HUES6 (cell line): ENCODE results near the gene TRIM10.

Experiments
- H3K27ac ChIP-seq: 2 replicates; pipeline ENCODE4 v1.7.0; 2013; ENCODE audit warnings: low read depth, mild to moderate bottlenecking, low read length, inconsistent platforms
- H3K27me3 ChIP-seq: 2 replicates; pipeline ENCODE4 v1.6.1; 2013; ENCODE audit warnings: low read length; ENCODE audit not compliant: control insufficient read depth, insufficient read depth
- H3K36me3 ChIP-seq: 2 replicates; pipeline ENCODE4 v1.6.1; 2013; ENCODE audit warnings: low read length; ENCODE audit not compliant: control insufficient read depth, insufficient read depth
- H3K4me1 ChIP-seq: 2 replicates; pipeline ENCODE4 v1.6.1; 2013; ENCODE audit warnings: low read length; ENCODE audit not compliant: control insufficient read depth, insufficient read depth
- H3K4me3 ChIP-seq: 2 replicates; pipeline ENCODE4 v1.5.1; 2013; ENCODE audit warnings: low read depth, low read length
- H3K9ac ChIP-seq: one replicate; pipeline ENCODE4 v1.6.1; 2013; ENCODE audit warnings: mild to moderate bottlenecking, low read length
- H3K9me3 ChIP-seq: 2 replicates; pipeline ENCODE4 v1.6.1; 2013; ENCODE audit warnings: low read depth, low read length; ENCODE audit not compliant: control insufficient read depth, insufficient read depth

Gene TRIM10

DNA sequence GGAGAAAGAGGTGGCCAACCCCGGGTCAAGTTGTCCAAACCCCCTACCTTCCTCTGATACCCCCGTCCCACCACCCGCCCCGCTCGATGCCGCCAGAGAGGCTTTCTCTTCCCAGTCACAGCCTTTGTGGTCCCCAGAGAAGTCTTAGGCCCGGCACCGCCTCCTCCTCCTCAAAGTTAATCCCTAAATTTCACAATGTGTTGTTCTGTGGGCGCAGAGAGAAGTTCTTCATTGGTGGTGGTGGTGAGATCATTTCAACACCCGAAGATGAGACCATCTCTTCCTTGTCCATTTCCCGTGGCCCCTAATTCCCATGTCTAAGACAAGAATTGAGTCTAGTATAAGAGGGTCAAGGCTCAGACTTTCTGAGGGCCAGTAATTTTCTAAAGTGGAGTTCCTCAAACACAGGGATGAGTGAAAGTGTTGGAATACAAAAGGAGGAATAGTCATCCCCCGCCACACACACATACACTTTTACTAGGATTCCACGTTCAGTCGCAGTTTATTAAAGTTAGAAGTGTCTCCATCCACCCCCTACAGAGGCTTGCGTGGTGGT is 58.5 kb downstream of the TRIM10 start:
- H3K4me1 ChIP-seq = peaks cover 27% of the 10 kb centered on the region
- peak overlapping the region; percentile 67 for H3K4me3 ChIP-seq
- no peak overlapping the region for H3K9ac ChIP-seq
- no peak overlapping the region for H3K27ac ChIP-seq
- H3K27me3 ChIP-seq = peaks cover 83% of the 10 kb centered on the region
- no peaks in the 10 kb centered on the region for H3K36me3 ChIP-seq
- H3K9me3 ChIP-seq = no peaks in the 10 kb centered on the region
